ENCODE results near the gene IL37.

Gene IL37

DNA sequence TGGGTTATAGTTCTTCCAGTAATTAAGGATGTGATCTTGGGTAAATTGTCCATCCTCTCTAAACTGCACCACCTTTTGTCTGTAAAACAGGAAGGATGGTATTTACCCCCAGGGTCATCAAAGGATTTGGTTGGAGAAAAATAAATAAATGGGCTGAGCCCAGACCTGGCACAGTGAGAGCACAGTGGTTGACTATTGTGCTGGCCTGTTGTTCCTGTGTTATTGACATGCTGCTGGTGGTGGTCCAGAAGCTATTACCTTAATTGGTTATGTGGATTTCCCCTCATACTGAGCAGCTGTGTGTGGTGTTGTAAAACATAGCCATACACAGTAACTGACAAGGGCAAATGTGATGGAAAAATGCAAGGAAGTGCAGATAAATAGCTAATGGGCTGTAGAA lies 746 bp upstream of the IL37 start:
- Histone ChIP-seq H3K4me3 (ENCODE audit: low read depth, low read length) (no peak overlapping the region), H3K4me1 (ENCODE audit: control insufficient read depth, insufficient read depth, low read length, unreplicated experiment) (no peaks in the 10 kb centered on the region), H3K27ac (ENCODE audit: low read depth, low read length) (no peak overlapping the region), H3K79me2 (ENCODE audit: control insufficient read depth, insufficient read depth, low read length, unreplicated experiment) (no peaks in the 10 kb centered on the region), H3K27me3 (ENCODE audit: insufficient read depth, low read length) (peaks cover 33% of the 10 kb centered on the region), H3K36me3 (ENCODE audit: insufficient read depth, low read length) (no peaks in the 10 kb centered on the region), H2AFZ (ENCODE audit: low read length, unreplicated experiment) (no peak overlapping the region)

DNA sequence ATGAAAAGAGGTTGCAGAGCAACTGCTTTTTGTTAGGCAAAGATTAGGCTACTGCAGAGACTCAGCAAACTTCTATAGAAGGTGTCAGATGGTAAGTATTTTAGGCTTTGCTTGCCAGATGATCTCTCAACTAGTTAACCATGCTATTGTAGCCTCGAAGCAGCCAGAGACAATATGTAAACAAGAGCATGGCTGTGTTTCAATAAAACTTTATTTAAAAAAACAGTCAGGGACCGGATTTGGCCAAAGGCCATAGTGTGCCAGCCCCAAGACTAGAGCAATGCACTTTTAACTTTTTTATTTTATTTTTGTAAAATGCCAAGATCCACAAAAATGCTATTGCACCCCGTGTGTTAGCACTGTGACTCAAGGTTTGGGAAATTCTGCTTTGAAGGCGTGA lies 1.4 kb downstream of the IL37 start:
- Histone ChIP-seq H3K36me3 (ENCODE audit: insufficient read depth, low read length) (no peaks in the 10 kb centered on the region), H3K4me3 (ENCODE audit: low read depth, low read length) (no peak overlapping the region), H3K4me1 (ENCODE audit: control insufficient read depth, insufficient read depth, low read length, unreplicated experiment) (no peaks in the 10 kb centered on the region), H3K27ac (ENCODE audit: low read depth, low read length) (no peak overlapping the region), H3K27me3 (ENCODE audit: insufficient read depth, low read length) (peaks cover 31% of the 10 kb centered on the region), H2AFZ (ENCODE audit: low read length, unreplicated experiment) (no peak overlapping the region), H3K79me2 (ENCODE audit: control insufficient read depth, insufficient read depth, low read length, unreplicated experiment) (no peaks in the 10 kb centered on the region)

DNA sequence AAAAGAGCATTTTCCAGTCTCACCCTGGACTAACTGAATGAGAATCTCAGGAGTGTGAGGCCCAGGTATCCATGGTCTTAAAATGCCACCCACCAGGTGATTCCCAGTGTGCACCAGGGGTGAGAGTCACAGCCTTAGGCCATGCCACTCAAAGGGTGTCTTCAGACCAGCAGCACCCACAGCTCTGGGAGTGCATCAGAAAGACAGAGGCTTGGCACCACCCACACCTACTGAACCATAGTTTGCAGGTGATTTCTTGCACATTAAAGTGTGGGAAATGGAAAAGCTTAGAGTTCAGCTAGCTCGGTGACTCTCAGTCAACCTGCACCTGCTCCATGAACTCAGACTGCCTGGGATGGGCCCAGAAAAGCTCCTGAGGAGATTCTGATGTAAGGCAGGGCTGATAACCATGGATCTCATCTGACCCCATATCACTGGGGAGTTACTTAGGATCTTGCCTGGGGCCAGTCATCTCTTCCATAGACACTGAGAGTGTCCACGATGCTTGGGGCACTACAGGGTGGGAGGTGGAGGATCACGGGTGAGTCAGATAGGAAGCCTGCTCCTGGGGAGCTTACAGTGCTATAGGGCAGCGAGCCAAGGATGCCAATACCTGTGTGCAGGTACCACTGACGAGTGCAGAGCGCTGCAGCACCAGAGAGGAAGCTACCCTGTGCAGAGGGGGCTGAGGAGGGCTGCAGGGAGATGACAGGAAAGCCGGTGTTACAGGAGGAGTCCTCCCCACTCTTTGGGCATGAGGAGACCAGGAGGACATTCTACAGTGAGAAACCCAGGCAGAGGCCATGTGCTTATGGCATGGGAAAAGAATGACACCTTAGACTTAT lies 4.6 kb downstream of the IL37 start:
- Histone ChIP-seq H3K36me3 (ENCODE audit: insufficient read depth, low read length) (no peaks in the 10 kb centered on the region), H3K27me3 (ENCODE audit: insufficient read depth, low read length) (peaks cover 22% of the 10 kb centered on the region), H3K79me2 (ENCODE audit: control insufficient read depth, insufficient read depth, low read length, unreplicated experiment) (no peaks in the 10 kb centered on the region)

DNA sequence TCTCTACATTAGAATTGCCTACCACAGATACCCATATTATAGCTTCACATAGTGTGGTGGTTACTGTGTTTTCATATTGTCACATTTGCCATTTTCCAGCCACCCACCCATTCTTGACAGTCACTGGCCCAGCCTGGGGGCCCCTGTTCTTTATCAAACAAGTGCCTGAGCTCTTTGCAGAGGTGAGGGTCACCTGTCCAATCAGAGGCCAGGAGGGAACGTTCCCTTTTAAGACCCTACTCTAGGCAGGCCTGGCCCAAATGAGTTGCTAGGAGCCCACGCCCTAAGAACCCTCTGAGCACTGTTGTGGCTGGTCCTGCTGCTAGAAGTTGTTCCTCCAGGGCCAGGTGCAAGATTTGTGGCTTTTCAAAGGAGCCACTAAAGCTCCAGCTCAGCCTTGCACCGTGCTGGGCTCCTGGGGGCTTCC lies 5.2 kb downstream of the IL37 start:
- H3K79me2 ChIP-seq (ENCODE audit: control insufficient read depth, insufficient read depth, low read length, unreplicated experiment) = no peaks in the 10 kb centered on the region
- no peak overlapping the region for H3K27ac ChIP-seq (ENCODE audit: low read depth, low read length)
- no peaks in the 10 kb centered on the region for H3K36me3 ChIP-seq (ENCODE audit: insufficient read depth, low read length)
- H2AFZ ChIP-seq (ENCODE audit: low read length, unreplicated experiment) = no peak overlapping the region
- no peaks in the 10 kb centered on the region for H3K4me1 ChIP-seq (ENCODE audit: control insufficient read depth, insufficient read depth, low read length, unreplicated experiment)
- H3K27me3 ChIP-seq (ENCODE audit: insufficient read depth, low read length) = peaks cover 17% of the 10 kb centered on the region
- H3K4me3 ChIP-seq (ENCODE audit: low read depth, low read length) = no peak overlapping the region

More for the DNA sequence above, 4.6 kb downstream of the IL37 start:
- no peak overlapping the region for H3K27ac ChIP-seq (ENCODE audit: low read depth, low read length)
- no peak overlapping the region for H3K4me3 ChIP-seq (ENCODE audit: low read depth, low read length)
- H3K4me1 ChIP-seq (ENCODE audit: control insufficient read depth, insufficient read depth, low read length, unreplicated experiment) = no peaks in the 10 kb centered on the region
- H2AFZ ChIP-seq (ENCODE audit: low read length, unreplicated experiment) = no peak overlapping the region

DNA sequence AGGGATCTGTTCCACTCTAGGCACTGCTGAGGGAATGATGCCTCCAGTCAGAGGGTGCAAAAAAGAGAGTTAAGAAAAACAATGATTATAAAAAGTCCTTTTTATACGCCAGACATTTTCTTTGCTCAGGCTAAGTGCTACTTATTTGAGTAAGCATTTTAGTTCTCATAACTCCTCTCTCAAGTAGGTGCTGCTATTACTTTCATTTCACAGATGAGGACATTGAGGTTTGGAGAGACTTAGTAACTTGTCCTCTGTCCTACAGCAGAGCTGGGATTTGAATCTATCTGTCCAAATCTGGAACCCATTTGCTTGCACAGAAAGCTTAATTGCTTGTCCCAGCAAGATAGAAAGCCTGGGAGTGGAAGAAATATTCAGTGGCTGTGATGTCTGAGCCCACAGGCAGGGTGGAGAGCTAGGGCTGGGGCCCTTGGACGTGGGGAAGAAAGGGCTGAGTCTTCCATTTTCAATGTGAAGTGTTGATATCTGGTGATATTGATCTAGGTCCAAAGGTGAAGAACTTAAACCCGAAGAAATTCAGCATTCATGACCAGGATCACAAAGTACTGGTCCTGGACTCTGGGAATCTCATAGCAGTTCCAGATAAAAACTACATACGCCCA lies 5.8 kb downstream of the IL37 start:
- Histone ChIP-seq H2AFZ (ENCODE audit: low read length, unreplicated experiment) (no peak overlapping the region), H3K79me2 (ENCODE audit: control insufficient read depth, insufficient read depth, low read length, unreplicated experiment) (no peaks in the 10 kb centered on the region), H3K4me3 (ENCODE audit: low read depth, low read length) (no peak overlapping the region), H3K27me3 (ENCODE audit: insufficient read depth, low read length) (peaks cover 11% of the 10 kb centered on the region), H3K27ac (ENCODE audit: low read depth, low read length) (no peak overlapping the region), H3K4me1 (ENCODE audit: control insufficient read depth, insufficient read depth, low read length, unreplicated experiment) (no peaks in the 10 kb centered on the region), H3K36me3 (ENCODE audit: insufficient read depth, low read length) (no peaks in the 10 kb centered on the region)

DNA sequence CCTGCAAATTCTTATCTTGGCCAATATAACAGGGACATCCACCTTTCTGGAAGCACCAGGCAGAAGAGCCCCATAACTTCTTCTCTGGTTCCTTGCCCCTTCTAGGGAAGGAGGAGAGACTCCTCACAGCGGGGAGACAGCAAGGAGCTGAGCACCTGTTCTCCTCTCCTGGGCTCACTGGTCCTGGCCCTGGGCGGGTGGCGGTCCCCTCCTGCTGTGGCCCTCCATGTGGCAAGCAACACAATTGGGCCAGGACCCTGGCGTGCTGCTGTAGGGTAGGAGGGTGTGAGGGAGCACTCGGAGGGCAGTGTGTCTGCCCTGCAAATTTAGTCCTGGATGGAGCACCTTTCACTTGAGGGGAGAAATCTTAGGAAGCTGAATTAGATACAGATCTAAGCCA lies 6.9 kb downstream of the IL37 start:
- no peaks in the 10 kb centered on the region for H3K79me2 ChIP-seq (ENCODE audit: control insufficient read depth, insufficient read depth, low read length, unreplicated experiment)
- H2AFZ ChIP-seq (ENCODE audit: low read length, unreplicated experiment) = no peak overlapping the region
- H3K27me3 ChIP-seq (ENCODE audit: insufficient read depth, low read length) = peaks cover 16% of the 10 kb centered on the region
- H3K27ac ChIP-seq (ENCODE audit: low read depth, low read length) = no peak overlapping the region
- no peaks in the 10 kb centered on the region for H3K36me3 ChIP-seq (ENCODE audit: insufficient read depth, low read length)
- H3K4me3 ChIP-seq (ENCODE audit: low read depth, low read length) = no peak overlapping the region
- no peaks in the 10 kb centered on the region for H3K4me1 ChIP-seq (ENCODE audit: control insufficient read depth, insufficient read depth, low read length, unreplicated experiment)

DNA sequence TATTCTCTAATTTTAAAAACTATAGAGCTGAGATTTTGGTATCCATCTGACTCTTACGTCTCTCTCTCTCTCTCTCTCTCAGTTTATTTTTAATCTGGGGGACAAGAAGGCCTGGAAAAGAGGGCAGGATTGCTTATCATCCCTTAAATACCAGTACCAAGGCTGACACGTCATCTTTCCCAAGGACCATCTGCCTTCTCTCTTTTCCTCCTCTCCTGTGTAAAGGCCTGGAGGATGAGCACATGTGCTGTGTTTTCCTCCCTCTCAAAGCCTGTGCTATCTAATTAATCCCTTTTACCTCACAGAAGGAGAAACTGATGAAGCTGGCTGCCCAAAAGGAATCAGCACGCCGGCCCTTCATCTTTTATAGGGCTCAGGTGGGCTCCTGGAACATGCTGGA lies 7.3 kb downstream of the IL37 start:
- H3K4me1 ChIP-seq (ENCODE audit: control insufficient read depth, insufficient read depth, low read length, unreplicated experiment) = no peaks in the 10 kb centered on the region
- no peak overlapping the region for H2AFZ ChIP-seq (ENCODE audit: low read length, unreplicated experiment)
- H3K4me3 ChIP-seq (ENCODE audit: low read depth, low read length) = no peak overlapping the region
- no peak overlapping the region for H3K27ac ChIP-seq (ENCODE audit: low read depth, low read length)
- H3K27me3 ChIP-seq (ENCODE audit: insufficient read depth, low read length) = peaks cover 17% of the 10 kb centered on the region
- no peaks in the 10 kb centered on the region for H3K36me3 ChIP-seq (ENCODE audit: insufficient read depth, low read length)
- no peaks in the 10 kb centered on the region for H3K79me2 ChIP-seq (ENCODE audit: control insufficient read depth, insufficient read depth, low read length, unreplicated experiment)

DNA sequence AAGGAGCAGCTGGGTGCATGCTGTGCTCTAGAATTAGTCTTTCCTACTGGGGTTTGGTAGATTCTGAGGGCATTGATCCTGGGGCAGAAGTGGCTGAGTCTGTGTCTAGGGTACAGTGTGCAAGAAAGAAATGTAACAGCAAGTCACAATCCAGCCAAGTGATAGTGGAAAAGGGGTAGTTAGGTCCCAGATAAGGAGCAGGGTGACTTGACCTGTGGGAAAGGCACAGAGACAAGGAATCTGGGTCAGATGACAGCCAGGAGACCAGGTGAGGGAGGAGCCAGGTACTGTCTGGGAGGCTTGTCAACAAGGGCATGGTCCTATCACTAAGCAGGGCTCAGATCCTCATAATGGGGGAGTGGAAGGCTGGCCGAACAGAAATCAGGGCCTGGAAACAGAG lies 8.1 kb downstream of the IL37 start:
- H3K27me3 ChIP-seq (ENCODE audit: insufficient read depth, low read length) = peaks cover 24% of the 10 kb centered on the region
- H3K27ac ChIP-seq (ENCODE audit: low read depth, low read length) = no peak overlapping the region
- no peaks in the 10 kb centered on the region for H3K4me1 ChIP-seq (ENCODE audit: control insufficient read depth, insufficient read depth, low read length, unreplicated experiment)
- H3K36me3 ChIP-seq (ENCODE audit: insufficient read depth, low read length) = no peaks in the 10 kb centered on the region
- H3K79me2 ChIP-seq (ENCODE audit: control insufficient read depth, insufficient read depth, low read length, unreplicated experiment) = no peaks in the 10 kb centered on the region
- no peak overlapping the region for H2AFZ ChIP-seq (ENCODE audit: low read length, unreplicated experiment)
- H3K4me3 ChIP-seq (ENCODE audit: low read depth, low read length) = no peak overlapping the region

DNA sequence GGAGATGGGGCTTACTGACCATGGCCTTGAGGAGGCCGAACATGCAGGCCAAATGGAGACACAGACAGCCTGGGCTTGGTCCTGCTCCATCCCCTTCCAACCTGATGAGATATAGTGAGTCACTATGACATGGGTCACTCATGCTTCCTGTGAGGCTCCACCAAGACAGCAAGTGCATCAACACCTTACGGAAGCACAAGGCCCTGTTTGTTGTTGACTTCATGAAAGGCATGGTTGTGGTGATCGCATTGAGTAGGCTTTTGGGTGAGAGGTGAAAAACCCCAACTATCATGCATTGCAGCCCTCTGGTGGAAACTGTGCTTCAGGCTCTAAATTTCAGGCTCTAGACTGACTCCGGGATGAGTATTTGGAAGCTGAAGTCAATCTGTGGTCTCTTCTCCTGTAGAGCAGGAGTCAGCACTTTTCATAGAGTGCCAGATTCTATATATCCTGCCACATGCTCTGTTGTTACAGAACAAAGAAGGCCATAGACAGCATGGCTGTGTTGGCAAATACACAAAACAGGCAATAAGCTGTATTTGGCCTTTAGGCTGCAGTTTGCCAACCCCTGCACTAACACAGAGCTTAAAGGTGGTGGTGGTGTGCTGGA lies 10.1 kb downstream of the IL37 start:
- Histone ChIP-seq H3K36me3 (ENCODE audit: insufficient read depth, low read length) (no peaks in the 10 kb centered on the region), H3K27me3 (ENCODE audit: insufficient read depth, low read length) (peaks cover 39% of the 10 kb centered on the region), H3K79me2 (ENCODE audit: control insufficient read depth, insufficient read depth, low read length, unreplicated experiment) (no peaks in the 10 kb centered on the region), H2AFZ (ENCODE audit: low read length, unreplicated experiment) (no peak overlapping the region), H3K4me3 (ENCODE audit: low read depth, low read length) (no peak overlapping the region), H3K27ac (ENCODE audit: low read depth, low read length) (no peak overlapping the region), H3K4me1 (ENCODE audit: control insufficient read depth, insufficient read depth, low read length, unreplicated experiment) (no peaks in the 10 kb centered on the region)

DNA sequence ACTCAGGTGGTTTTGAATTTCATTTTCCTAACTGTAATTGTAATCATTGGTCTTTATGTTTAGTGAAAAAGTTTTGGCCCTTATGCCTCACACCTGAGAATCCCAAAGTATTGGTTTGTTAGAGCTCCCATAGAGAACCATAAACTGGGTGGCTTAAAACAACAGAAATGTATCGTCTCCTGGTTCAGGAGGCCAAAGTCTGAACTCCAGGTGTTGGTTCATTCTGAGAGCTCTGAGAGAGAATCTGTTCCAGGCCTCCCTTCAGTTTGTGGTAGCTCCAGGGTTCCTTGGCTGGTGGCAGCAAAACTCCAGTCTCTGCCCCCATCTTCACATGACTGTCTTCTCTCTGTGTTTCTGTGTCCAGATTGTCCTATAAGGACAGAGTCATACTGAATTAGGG lies 11.0 kb downstream of the IL37 start:
- Histone ChIP-seq H3K4me1 (ENCODE audit: control insufficient read depth, insufficient read depth, low read length, unreplicated experiment) (no peaks in the 10 kb centered on the region), H2AFZ (ENCODE audit: low read length, unreplicated experiment) (no peak overlapping the region), H3K36me3 (ENCODE audit: insufficient read depth, low read length) (no peaks in the 10 kb centered on the region), H3K79me2 (ENCODE audit: control insufficient read depth, insufficient read depth, low read length, unreplicated experiment) (no peaks in the 10 kb centered on the region), H3K27me3 (ENCODE audit: insufficient read depth, low read length) (peaks cover 38% of the 10 kb centered on the region), H3K4me3 (ENCODE audit: low read depth, low read length) (no peak overlapping the region), H3K27ac (ENCODE audit: low read depth, low read length) (no peak overlapping the region)

All from ACC112 (cell line).